ENCODE data around the gene CDRT15.
"Not testable (repeated sequence)": the region's sequence is repeated elsewhere in the genome, so short reads cannot be mapped to it uniquely, and the experiment has no call there.

The CDRT15 gene
- total RNA-seq: 0 reads per million in 4 experiments

DNA sequence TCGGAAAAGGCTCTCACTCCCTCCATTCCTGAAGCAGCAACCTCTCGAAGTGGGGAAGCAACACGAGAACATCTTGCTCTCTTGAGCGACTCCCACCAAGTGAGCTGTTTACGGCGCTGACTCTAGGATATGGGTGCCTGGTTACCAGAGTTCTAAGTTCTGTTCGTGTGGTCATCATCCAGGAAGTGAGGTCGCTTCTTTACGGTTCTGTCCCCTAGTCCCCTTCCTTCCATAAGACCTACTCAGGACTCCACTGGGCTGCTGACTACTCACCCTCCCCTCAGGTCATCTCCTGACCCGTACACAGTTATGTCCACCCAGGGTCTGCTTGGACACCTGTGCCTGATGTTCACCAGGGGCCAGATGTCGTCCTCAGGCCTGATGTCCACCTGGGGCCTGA, at the start of gene CDRT15:
Gene CDRT15, minus strand, starts transcription at position 101 of the 400 bp plus-strand sequence. Its CDS starts 29 bp downstream, at position 72.
- not testable (repeated sequence) for DNase-seq

DNA sequence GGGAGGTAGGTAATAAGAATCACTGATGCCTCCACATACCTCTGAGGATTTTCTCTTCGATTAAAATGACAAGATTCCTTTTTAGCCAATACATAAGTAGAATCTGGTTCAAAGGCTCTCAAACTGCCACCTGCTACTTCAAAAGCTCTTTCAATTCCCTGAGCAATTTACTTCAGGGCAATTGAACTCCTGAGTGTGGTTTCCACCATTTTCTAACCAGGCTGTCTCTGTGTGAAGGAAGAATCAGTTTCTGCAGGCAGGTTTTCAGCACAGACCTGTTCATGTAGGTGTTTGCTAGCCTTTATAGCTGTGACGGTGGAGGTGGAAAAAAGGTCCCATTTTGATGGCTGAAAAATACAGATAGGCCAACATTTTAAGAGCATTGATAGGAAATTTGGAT, 46.1 kb upstream of the CDRT15 start:
- no peak for DNase-seq

DNA sequence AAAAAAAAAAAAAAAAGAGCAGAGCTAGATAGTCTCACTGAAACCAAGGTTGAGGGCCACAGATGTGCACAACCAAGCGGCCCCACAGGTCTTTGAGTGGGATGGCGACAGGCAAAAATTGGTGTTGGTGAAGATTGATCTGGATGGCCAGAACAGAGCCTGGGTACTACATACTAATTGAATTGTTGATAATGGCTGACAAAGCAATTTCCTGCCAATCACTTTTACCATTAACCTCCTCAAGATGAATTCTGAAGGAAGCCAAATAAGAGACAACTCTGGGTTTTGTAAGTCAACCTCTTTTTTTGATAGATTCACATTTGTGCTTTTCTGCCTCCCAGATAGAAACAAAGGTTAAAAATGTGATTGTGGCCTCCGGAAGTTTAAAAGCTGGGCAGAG, 44.9 kb upstream of the CDRT15 start:
- no peak for DNase-seq

- no peak for DNase-seq
Measured at GRCh38 chr17:14276535-14277250, 40.0 kb upstream of the CDRT15 start.

- no peak for DNase-seq
Measured at GRCh38 chr17:14270508-14270907, 33.8 kb upstream of the CDRT15 start.

GRCh38 chr17:14269473-14269872, 32.8 kb upstream of the CDRT15 start:
- no peak for DNase-seq

DNA sequence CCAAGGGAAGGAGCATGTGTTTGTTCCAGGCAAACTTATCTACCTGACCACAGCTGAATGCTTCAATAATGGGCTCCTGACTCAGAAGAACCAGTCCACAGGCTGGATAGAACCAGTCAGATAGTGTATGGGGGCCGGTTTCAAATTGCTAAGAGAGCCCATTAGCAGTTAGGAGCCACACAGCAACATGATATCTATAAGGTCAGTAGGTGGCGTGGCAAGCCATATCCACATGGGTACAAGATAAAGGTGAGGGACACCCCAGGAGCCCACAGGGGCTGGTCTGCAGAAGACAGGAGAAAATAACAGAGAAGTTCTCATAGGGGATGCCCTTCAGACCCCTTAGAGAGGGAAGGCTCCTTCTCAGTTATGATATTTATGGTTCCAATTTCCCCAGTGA, 31.6 kb upstream of the CDRT15 start:
- no peak for DNase-seq

GRCh38 chr17:14261406-14261805, 24.7 kb upstream of the CDRT15 start:
- DNase-seq: no peak

DNA sequence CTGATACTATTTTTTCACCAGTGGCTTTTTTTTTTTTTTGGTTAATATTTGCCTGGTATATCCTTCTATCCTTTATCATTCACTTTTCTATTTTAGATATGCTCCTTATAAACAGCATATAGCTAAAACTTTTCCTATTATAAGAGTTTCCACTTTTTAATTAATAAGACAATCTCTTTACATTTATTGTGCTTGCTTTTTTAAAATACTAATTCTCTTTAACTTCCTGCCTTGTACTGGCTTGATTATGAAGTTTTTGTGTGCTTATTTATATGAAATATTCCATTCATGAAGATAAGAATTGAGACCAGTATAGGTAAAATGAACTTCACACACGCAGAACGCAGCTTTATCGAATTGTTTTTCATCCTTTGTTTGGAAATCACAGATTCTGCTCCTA, 9.0 kb upstream of the CDRT15 start:
- DNase-seq: no peak

- DNase-seq: no peak
Measured at GRCh38 chr17:14245002-14245401, 8.3 kb upstream of the CDRT15 start.

DNA sequence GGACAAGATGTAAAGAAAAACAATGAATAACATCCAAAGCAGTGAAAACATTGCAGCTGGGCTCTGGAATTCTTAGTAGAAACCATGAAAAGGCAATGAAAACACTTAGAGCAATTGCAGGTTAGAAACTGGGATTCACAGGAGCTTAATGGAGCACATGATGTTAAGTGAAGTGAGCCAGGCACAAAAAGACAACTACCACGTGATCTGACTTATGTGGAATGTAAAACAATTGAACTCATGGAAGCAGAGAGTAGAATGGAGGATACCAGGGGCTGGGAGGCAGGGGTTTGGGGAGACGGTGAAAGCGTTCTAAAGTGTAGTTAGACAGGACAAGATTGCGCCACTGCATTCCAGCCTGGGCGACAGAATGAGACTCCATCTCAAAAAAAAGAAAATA, 2.6 kb upstream of the CDRT15 start:
- DNase-seq: not testable (repeated sequence)

- DNase-seq: not testable (repeated sequence)
Measured at GRCh38 chr17:14236032-14236431, 630 bp downstream of the CDRT15 start.

DNA sequence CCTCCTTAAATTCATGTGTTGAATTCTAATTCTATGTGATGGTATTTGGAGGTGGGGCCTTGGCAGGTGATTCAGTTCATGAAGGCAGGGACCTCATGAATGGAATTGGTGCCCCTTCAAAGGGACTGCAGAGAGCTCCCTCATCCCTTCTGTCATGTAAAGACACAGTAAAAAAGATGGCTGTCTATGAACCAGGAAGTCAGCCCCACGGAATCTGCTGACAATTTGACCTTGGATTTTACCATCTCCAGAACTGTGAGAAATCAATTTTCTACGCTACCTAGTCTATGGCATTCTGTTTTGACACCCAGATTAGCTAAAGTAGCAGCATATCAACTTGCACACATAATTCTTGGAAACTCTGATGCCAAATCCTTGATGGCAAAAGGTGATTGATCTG, 1.6 kb downstream of the CDRT15 start:
- not testable (repeated sequence) for DNase-seq

DNA sequence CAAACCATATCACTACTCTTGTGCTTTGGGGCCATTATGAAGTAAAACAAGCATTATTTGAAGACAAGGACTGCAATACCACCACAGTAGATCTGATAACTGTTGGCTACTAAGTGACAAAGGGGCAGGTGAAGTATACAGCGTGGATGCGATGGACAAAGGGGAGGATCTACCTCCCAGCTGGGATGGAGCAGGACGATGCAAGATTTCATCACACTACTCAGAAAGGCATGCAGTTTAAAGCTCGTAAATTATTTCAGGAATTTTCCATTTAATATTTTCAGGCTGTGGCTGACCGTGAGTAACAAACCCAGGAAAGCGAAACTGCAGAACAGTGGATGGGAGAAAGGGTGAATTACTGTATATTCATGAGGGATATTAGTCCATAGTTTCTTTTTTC, 5.5 kb downstream of the CDRT15 start:
- DNase-seq: not testable (repeated sequence)

DNA sequence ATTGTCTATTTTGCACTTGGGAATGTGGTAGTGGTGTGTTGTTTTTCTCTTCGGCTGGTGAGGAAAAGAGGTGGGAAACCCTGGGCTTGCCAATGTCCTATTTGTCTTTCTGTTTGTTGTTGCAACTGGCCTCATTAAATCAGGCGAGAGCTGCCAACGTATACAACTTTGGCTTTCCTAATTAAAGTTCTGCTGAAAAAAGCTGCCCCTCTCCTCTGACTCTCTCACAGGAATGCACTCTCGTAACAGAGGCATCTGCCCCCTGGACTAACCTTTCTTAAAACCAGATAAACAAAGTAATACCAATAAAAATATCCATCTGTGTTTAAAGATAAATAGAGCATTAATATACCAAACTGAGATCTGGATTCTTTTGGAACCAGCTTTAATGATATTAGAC, 7.8 kb downstream of the CDRT15 start:
- no peak for DNase-seq

GRCh38 chr17:14227052-14227451, 9.6 kb downstream of the CDRT15 start:
- DNase-seq: no peak

- no peak for DNase-seq
Measured at GRCh38 chr17:14225254-14225980, 11.2 kb downstream of the CDRT15 start.

DNA sequence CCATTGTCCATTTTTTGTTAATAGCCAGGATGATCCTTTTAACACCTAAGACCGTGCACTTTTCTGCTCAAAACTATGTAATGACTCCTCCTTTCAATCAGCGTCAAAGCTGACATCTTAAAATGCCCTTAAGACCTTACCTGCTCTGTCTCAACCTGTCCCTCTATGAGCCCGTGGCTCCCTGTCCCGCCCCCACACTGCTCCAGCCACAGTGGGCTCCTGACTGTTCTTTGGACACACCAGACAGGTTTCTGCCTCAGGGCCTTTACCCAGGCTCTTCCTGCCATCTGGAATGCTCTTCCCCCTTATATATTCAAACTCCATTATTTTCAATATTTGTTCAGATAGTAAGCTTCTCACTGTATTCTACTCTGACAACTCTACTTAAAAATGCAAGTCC, 14.1 kb downstream of the CDRT15 start:
- no peak for DNase-seq

GRCh38 chr17:14214271-14214670, 22.4 kb downstream of the CDRT15 start:
- no peak for DNase-seq

GRCh38 chr17:14212401-14212800, 24.3 kb downstream of the CDRT15 start:
- no peak for DNase-seq

GRCh38 chr17:14211801-14212200, 24.9 kb downstream of the CDRT15 start:
- peak; percentile 22 for DNase-seq

DNA sequence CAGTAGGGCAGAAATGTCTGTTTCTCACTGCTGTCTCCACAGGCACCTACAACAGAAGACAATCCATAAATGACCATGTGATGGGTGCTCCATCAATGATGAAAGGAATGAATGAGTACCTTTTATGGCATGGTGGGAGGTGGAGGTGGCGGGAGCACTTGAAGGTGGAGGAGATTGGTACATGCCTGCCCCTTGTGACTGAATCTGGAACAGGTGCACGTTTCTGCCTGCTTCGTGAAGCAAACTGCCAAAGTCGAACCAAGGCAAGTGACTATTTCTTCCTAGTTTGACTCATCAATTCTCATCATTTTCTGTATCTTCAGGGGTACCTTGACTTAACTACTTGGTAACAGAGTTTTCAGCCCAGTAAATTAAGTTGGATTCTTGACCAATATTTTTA, 25.4 kb downstream of the CDRT15 start:
- no peak for DNase-seq

DNA sequence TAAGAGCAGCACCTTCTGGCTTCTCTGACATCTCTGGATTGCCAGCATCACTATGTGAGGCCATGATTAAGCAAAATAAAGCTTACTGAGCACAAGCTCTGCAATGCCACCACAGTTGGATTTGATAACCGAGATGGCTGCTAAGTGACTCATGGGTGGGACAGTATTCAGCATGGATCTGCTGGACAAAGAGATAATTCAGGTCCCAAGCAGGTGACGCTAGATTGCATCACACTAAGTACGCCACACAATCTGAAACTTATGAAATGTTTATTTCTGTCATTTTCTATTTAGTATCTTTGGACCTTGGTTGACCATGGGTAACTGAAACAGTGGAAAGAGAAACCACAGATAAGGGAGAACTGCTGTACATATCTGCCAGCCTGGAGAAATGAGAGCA, 27.4 kb downstream of the CDRT15 start:
- no peak for DNase-seq

- DNase-seq: no peak
Measured at GRCh38 chr17:14207791-14208190, 28.9 kb downstream of the CDRT15 start.
